HepG2 (cell line): ENCODE results near the gene GORASP2. TPM values are rescaled to one million over a fixed set of nuclear protein-coding genes. Genes with fewer than 3 reads are reported as not detected.
A peak's percentile ranks its signal among the peaks of the same experiment; 100 is the strongest.

Experiments used
- CEBPZ ChIP-seq: IDR thresholded peaks from 2 replicates; pipeline ENCODE4 v1.6.1; 2012; ENCODE audit warnings: low read length, improper control_type of control experiment
- ISL2 ChIP-seq: sonication (generic); formaldehyde crosslinking; IDR thresholded peaks from 2 replicates; pipeline ENCODE4 v1.5.0; 2020; ENCODE audit warnings: missing genetic modification reagents
- KLF9 ChIP-seq: IDR thresholded peaks from 2 replicates; pipeline ENCODE4 v1.6.1; 2016; ENCODE audit warnings: low read depth
- MATR3 ChIP-seq: sonication (generic); formaldehyde crosslinking; IDR thresholded peaks from 2 replicates; pipeline ENCODE4 v1.4.0; 2020; ENCODE audit warnings: missing genetic modification reagents
- MZF1 ChIP-seq: sonication (generic); formaldehyde crosslinking; IDR thresholded peaks from 2 replicates; pipeline ENCODE4 v1.8.1; 2023; ENCODE audit warnings: mild to moderate bottlenecking, missing genetic modification reagents, borderline replicate concordance
- NFYB ChIP-seq: sonication (generic); formaldehyde crosslinking; IDR thresholded peaks from 2 replicates; pipeline ENCODE4 v1.4.0; 2020; ENCODE audit warnings: missing genetic modification reagents
- PAX8 ChIP-seq: sonication (generic); formaldehyde crosslinking; IDR thresholded peaks from 2 replicates; pipeline ENCODE4 v1.8.0; 2022; ENCODE audit warnings: mild to moderate bottlenecking, missing genetic modification reagents, borderline replicate concordance
- PBX3 ChIP-seq: sonication (generic); formaldehyde crosslinking; IDR thresholded peaks from 2 replicates; pipeline ENCODE4 v1.8.1; 2023; ENCODE audit warnings: missing genetic modification reagents, inconsistent platforms, borderline replicate concordance
- PRMT3 ChIP-seq: sonication (generic); formaldehyde crosslinking; IDR thresholded peaks from 2 replicates; pipeline ENCODE4 v1.8.1; 2022; ENCODE audit warnings: low read depth, mild to moderate bottlenecking, moderate library complexity, missing genetic modification reagents, borderline replicate concordance
- RFX1 ChIP-seq: fragments of 450-650 bp; IDR thresholded peaks from 2 replicates; pipeline ENCODE4 v1.6.1; 2017
- TEAD2 ChIP-seq: sonication (generic); formaldehyde crosslinking; IDR thresholded peaks from 2 replicates; pipeline ENCODE4 v1.9.0; 2021; ENCODE audit warnings: missing genetic modification reagents
- ZBTB34 ChIP-seq: sonication (generic); formaldehyde crosslinking; IDR thresholded peaks from 2 replicates; pipeline ENCODE4 v1.8.0; 2022; ENCODE audit warnings: mild to moderate bottlenecking, missing genetic modification reagents
- ZBTB43 ChIP-seq: sonication (generic); formaldehyde crosslinking; conservative IDR thresholded peaks from 2 replicates; pipeline ENCODE4 v1.4.0; 2020; ENCODE audit warnings: missing genetic modification reagents
- ZNF232 ChIP-seq: sonication (generic); formaldehyde crosslinking; IDR thresholded peaks from 2 replicates; pipeline ENCODE4 v1.4.0; 2020; ENCODE audit warnings: missing genetic modification reagents, borderline replicate concordance
- ZNF333 ChIP-seq: sonication (generic); formaldehyde crosslinking; IDR thresholded peaks from 2 replicates; pipeline ENCODE4 v1.4.0; 2020; ENCODE audit warnings: mild to moderate bottlenecking, missing genetic modification reagents, borderline replicate concordance
- ZNF660 ChIP-seq: sonication (generic); formaldehyde crosslinking; IDR thresholded peaks from 2 replicates; pipeline ENCODE4 v1.5.1; 2020; ENCODE audit warnings: mild to moderate bottlenecking, low read depth, missing genetic modification reagents, borderline replicate concordance
- ZNF710 ChIP-seq: sonication (generic); formaldehyde crosslinking; IDR thresholded peaks from 2 replicates; pipeline ENCODE4 v1.5.0; 2020; ENCODE audit warnings: mild to moderate bottlenecking, missing genetic modification reagents, borderline replicate concordance
- ZNF775 ChIP-seq: sonication (generic); formaldehyde crosslinking; IDR thresholded peaks from 2 replicates; pipeline ENCODE4 v1.4.0; 2020; ENCODE audit warnings: missing genetic modification reagents, mild to moderate bottlenecking, moderate library complexity, borderline replicate concordance
- ZNF781 ChIP-seq: sonication (generic); formaldehyde crosslinking; IDR thresholded peaks from 2 replicates; pipeline ENCODE4 v1.5.1; 2020; ENCODE audit warnings: borderline replicate concordance, mild to moderate bottlenecking, missing genetic modification reagents; ENCODE audit errors: not compliant biosample characterization
- polyA plus RNA-seq, 8 experiments: library from polyadenylated mRNA; depleted of rRNA in 3 of 8; stranded (reverse) in 7 of 8; unstranded in 1 of 8; fragments of >200 nt; fragmentation: Illumina TruSeq in 4 of 8; extraction: Trizol in 4 of 8; gene quantifications; 2 replicates each; pipeline versions ENCODE4 v1.2.1 to v1.2.3, GENCODE V29; 2011 to 2016; ENCODE audit warnings: low read depth in 4 of 8, missing spikeins in 1 of 8, mixed read lengths in 1 of 8; ENCODE audit not compliant: insufficient read depth in 1 of 8
- total RNA-seq, 5 experiments: library from RNA; depleted of rRNA; stranded (reverse); fragments of >200 nt; fragmentation: Illumina TruSeq; extraction: Trizol; gene quantifications; 2 replicates each; pipeline ENCODE4 v1.2.3, GENCODE V29; 2016; ENCODE audit warnings: low read depth in 1 of 5

GORASP2 gene
- total and polyA plus RNA-seq, 2 of the 13 experiments (the other 11 are each of a cell fraction or from before 2014, with no cell fraction given): 103 to 239 TPM

GRCh38 chr2:170928824-170929685 is at the start of gene GORASP2 (continued):
- TF ChIP-seq ZNF775 (CRISPR knock-in tag) (no peak), PBX3 (CRISPR knock-in tag) (peak; percentile 25; the same call in 1 of the 2 replicates), PAX8 (CRISPR knock-in tag) (no peak), MATR3 (CRISPR knock-in tag) (no peak), ZNF710 (peak; percentile 84; the same call in 1 of the 2 replicates), ZNF333 (CRISPR knock-in tag) (peak; percentile 22; the same call in 1 of the 2 replicates), KLF9 (no peak; the same call in 1 of the 2 replicates), ZNF660 (CRISPR knock-in tag) (no peak), ZBTB34 (CRISPR knock-in tag) (peak; percentile 88), ZBTB43 (CRISPR knock-in tag) (peak; percentile 47; the same call in 1 of the 2 replicates), ISL2 (CRISPR knock-in tag) (peak; percentile 88), ZNF232 (peak; percentile 15; the same call in 1 of the 2 replicates), PRMT3 (CRISPR knock-in tag) (peak; percentile 95), TEAD2 (CRISPR knock-in tag) (peak; percentile 55; the same call in 1 of the 2 replicates), ZNF781 (CRISPR knock-in tag) (no peak), MZF1 (CRISPR knock-in tag) (no peak), CEBPZ (no peak), NFYB (peak; percentile 80), RFX1 (no peak)
